GM12874 (cell line): ENCODE data around the gene LRRN2.

Experiments
- CTCF ChIP-seq: IDR thresholded peaks from 2 replicates; pipeline ENCODE4 v1.5.1; 2011; ENCODE audit warnings: low read depth, mild to moderate bottlenecking, control low read depth, low read length, moderate library complexity; ENCODE audit not compliant: insufficient read depth

LRRN2 gene

DNA sequence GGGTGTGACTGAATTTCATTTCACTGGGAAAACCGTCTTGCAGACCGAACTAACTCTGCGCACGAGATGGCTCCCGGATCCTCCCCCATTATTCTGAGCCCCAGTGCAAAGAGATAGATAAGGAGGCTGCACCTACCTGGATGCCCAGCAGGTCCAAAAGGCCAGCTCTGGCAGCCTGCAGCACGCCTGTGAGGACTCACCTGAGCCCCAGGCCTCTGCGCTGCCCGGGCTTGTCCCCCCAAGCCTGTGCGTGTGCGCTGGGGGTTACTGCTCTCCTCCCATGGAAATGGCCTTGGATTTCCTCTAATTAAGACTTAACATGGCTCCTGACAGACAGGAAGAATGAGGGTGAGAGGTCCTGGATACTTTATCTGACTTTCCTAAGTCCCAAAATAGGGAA, 85.9 kb downstream of the LRRN2 start:
- TF ChIP-seq CTCF: no peak

DNA sequence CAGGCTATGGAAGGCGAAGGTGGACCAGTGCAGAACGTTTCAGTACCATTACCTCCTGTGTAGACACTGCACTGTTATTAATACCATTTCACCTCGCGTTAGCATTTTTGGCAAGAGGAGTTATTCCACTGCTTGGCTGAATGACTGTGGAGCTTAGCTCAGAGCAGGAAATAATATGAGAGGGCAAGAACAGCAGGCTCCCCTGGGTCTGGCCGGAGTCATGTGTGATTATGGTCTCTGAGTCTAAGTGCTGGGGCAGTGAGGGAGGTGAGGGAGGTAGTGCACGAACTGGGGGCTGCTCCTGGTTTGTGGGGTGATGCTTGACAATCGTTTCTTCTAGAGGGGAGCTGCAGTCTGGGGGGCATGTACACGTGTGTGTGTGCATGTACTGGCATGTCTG, 86.4 kb downstream of the LRRN2 start:
- TF ChIP-seq CTCF: no peak

- no peak for TF ChIP-seq CTCF
Observed at GRCh38 chr1:204598319-204598969, 87.1 kb downstream of the LRRN2 start.

GRCh38 chr1:204592246-204592948, 93.1 kb downstream of the LRRN2 start:
- no peak for TF ChIP-seq CTCF

DNA sequence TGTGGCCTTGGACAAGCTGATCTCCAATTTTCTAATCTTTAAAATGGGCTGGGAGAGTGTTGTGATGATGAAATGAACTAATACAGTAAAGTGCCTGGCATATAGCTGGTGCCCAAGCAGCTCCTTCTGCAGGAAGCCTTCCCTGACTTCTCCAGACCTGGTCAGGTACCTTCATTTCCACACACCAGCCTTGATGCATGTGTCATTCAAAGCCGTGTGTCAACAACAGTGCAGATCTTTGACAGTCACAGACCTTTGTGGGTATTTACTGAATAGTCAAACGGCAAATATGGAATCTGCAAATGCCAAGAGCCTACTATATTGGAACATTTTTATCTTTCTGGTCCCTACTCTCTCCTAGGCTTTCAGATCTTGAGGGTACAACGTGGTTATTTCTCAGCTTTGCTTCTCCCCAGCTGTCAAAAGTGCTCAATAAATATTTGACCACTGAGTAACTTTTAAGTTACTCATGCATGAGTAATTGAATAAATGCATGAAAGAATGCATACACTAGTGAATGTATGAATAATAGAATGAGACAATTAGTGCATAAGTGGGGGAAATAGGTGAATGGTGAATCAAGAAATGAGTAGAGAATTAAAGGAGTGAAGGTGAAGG, 94.0 kb downstream of the LRRN2 start:
- no peak for TF ChIP-seq CTCF

DNA sequence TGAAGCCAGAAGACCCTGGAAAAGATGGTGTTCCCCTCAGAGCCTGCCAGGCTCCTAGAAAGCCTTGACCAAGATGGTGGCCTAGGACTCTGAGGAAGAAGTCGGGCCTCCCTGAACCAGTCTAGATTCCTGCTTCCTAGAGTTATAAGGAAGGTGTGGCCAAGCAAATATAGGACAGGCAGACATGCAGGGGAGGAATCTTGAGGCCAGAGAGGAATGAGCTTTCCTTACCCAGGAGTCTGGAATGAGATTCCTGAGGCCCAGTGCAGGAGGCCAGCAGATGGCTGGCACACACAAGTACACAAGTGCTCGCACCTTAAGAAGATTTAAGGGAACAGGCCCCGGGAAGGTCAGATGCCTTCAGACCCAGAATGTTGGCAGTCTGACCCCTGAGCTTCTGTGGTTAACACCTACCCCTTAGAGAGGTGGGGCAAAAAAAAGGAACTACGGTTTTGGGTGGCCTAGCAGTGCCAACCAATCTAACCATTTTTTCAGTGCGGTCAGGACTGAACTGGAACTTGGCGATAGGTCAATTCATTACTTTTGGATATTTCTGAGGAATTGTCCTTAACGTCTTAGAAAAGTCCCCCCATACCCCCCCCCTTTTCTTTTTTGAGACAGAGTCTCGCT, 96.0 kb downstream of the LRRN2 start:
- TF ChIP-seq CTCF: no peak

DNA sequence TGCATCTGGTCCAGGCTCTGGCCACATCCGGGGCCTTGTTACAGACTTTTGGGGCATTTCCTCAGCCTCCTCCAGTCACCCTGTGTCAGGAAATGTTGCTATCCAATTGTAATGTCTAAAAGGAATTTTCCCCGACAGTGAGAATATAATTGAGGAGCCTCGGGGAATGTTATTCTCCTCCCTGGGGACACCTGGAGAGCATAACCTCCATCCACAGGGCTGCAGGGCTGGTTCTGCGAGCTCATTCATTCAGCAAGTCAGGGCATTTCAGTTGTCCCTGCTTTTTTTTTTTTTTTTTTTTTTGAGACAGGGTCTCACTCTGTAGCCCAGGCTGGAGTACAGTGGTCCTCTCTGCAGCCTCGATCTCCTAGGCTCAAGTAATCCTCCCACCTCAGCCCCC, 96.7 kb downstream of the LRRN2 start:
- TF ChIP-seq CTCF: no peak
